Thyroid gland (tissue), 4 donors: Measurements from ENCODE around the gene KCTD2. TPM values are rescaled to one million over a fixed set of nuclear protein-coding genes. Genes with fewer than 3 reads are reported as not detected.
"Not testable (repeated sequence)": the region's sequence is repeated elsewhere in the genome, so short reads cannot be mapped to it uniquely, and the experiment has no call there.

Experiments used
- DNase-seq, 2 donors: peaks; one replicate each; pipeline ENCODE4 v3.0.0-alpha.2; 2019
- H3K27ac ChIP-seq, 3 donors: fragments of 200-600 bp; sonication (generic); 1 replicate in 2 of 3; 2 replicates in 1 of 3; pipeline ENCODE4 v1.5.1; 2016 to 2019; ENCODE audit warnings: mild to moderate bottlenecking in 1 of 3, moderate library complexity in 1 of 3
- H3K27me3 ChIP-seq: fragments of 200-600 bp; sonication (generic); one replicate; pipeline ENCODE4 v1.5.1; 2019
- H3K36me3 ChIP-seq, 2 donors: fragments of 200-600 bp; sonication (generic); one replicate each; pipeline ENCODE4 v1.5.1; 2016 to 2019
- H3K4me1 ChIP-seq, 2 donors: fragments of 200-600 bp; sonication (generic); one replicate each; pipeline ENCODE4 v1.5.1; 2017 to 2019
- H3K4me3 ChIP-seq, 3 donors: fragments of 200-600 bp; sonication (generic); replicated peaks in 1 of 3; 1 replicate in 2 of 3; 2 replicates in 1 of 3; pipeline ENCODE4 v1.5.1; 2016; ENCODE audit warnings: mild to moderate bottlenecking in 1 of 3
- H3K9me3 ChIP-seq: fragments of 200-600 bp; sonication (generic); one replicate; pipeline ENCODE4 v1.5.1; 2017
- POLR2A ChIP-seq, 2 donors: fragments of 450-650 bp; IDR thresholded peaks; one replicate each; pipeline ENCODE4 v1.6.1; 2017; ENCODE audit warnings: antibody characterized with exemption in 2 of 2, mild to moderate bottlenecking in 2 of 2, moderate library complexity in 1 of 2
- WGBS, 2 donors: methylation state at CpG; one replicate each; pipeline ENCODE4 v1.1.5; 2017; 5-methylcytosine and 5-hydroxymethylcytosine counted together
- intact Hi-C: fragments of 100-400 bp; cut with DNase I; formaldehyde crosslinking; loops from one replicate; pipeline ENCODE4 v1.15.1; 2023
- total RNA-seq, 4 donors: library from RNA; depleted of rRNA; stranded (reverse); fragments of >200 nt; gene quantifications; one replicate each; pipeline ENCODE4 v1.2.3, GENCODE V29; 2016
- TF ChIP-seq, protein P1 (sequence below), 6 experiments: fragments of 200-600 bp in 3 of 6; fragments of 450-650 bp in 3 of 6; sonication (generic) in 3 of 6; IDR thresholded peaks; one replicate each; pipeline ENCODE4 v1.5.1; 2016 to 2019; ENCODE audit warnings: antibody characterized with exemption in 6 of 6, mild to moderate bottlenecking in 2 of 6, inconsistent platforms in 1 of 6, moderate library complexity in 1 of 6

KCTD2 gene
- total RNA-seq, 4 donors from 2014 or later: 33.6 to 48.6 (median 41.7) TPM

DNA sequence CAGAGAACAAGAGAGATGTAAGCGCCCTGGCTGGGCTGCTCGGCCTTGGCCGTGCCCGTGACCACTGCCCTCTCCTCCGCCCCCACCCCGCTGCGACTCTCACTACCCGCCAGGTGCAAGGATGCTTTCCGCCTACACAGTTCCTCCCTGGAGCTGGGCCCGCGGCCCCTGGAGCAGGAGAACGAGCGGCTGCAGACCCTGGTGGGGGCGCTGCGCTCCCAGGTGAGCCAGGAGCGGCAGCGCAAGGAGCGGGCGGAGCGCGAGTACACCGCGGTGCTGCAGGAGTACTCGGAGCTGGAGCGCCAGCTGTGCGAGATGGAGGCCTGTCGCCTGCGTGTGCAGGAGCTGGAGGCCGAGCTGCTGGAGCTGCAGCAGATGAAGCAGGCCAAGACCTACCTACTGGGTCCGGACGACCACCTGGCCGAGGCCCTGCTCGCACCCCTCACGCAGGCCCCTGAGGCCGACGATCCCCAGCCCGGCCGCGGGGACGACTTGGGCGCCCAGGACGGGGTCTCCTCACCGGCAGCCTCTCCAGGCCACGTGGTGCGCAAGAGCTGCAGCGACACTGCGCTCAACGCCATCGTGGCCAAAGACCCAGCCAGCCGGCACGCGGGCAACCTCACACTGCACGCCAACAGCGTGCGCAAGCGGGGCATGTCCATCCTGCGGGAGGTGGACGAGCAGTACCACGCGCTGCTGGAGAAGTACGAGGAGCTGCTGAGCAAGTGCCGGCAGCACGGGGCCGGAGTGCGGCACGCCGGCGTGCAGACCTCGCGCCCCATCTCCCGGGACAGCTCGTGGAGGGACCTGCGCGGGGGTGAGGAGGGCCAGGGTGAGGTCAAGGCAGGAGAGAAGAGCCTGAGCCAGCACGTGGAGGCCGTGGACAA, 43.7 kb upstream of the KCTD2 start:
- intact Hi-C loops: no loop called here
- no peak for DNase-seq
- H3K4me1 ChIP-seq: no peaks in the 10 kb centered on the region
- TF ChIP-seq, protein P1, sequence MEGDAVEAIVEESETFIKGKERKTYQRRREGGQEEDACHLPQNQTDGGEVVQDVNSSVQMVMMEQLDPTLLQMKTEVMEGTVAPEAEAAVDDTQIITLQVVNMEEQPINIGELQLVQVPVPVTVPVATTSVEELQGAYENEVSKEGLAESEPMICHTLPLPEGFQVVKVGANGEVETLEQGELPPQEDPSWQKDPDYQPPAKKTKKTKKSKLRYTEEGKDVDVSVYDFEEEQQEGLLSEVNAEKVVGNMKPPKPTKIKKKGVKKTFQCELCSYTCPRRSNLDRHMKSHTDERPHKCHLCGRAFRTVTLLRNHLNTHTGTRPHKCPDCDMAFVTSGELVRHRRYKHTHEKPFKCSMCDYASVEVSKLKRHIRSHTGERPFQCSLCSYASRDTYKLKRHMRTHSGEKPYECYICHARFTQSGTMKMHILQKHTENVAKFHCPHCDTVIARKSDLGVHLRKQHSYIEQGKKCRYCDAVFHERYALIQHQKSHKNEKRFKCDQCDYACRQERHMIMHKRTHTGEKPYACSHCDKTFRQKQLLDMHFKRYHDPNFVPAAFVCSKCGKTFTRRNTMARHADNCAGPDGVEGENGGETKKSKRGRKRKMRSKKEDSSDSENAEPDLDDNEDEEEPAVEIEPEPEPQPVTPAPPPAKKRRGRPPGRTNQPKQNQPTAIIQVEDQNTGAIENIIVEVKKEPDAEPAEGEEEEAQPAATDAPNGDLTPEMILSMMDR (IDR thresholded peaks at IDR 0.05): no peak
- TF ChIP-seq POLR2A (IDR thresholded peaks at IDR 0.05): no peak
- no peaks in the 10 kb centered on the region for H3K36me3 ChIP-seq
- H3K27ac ChIP-seq: no peak overlapping the region
- WGBS, 2 donors: 85 to 88% methylated on average over 65 to 70 of the region's 76 CpGs
- no peaks in the 10 kb centered on the region for H3K27me3 ChIP-seq
- H3K4me3 ChIP-seq: no peak overlapping the region
- no peaks in the 10 kb centered on the region for H3K9me3 ChIP-seq

DNA sequence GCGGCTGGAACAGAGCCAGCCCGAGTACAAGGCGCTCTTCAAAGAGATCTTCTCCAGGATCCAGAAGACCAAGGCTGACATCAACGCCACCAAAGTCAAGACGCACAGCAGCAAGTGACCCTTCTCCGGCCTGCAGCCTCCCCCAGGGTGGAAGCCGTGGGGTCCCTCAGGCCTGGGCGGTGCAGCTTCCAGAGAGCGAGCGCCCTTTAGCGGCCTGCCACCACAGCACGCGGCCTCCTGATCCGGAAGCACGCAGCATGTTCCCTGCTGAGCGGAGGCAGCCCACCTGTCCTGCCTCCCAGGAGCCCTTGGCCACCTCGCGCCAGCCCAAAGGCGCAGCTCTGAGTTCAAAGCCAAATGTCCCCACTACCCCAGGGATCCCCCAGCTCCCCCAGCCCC, 43.1 kb upstream of the KCTD2 start:
- WGBS, 2 donors: 92 to 95% methylated on average over 13 to 15 of the region's 19 CpGs
- TF ChIP-seq POLR2A (IDR thresholded peaks at IDR 0.05): no peak
- TF ChIP-seq, protein P1 (IDR thresholded peaks at IDR 0.05): no peak
- Histone ChIP-seq H3K27ac (no peak overlapping the region), H3K9me3 (no peaks in the 10 kb centered on the region), H3K4me3 (no peak overlapping the region), H3K4me1 (no peaks in the 10 kb centered on the region), H3K27me3 (no peaks in the 10 kb centered on the region), H3K36me3 (no peaks in the 10 kb centered on the region)
- DNase-seq: no peak
- intact Hi-C loops: no loop called here

DNA sequence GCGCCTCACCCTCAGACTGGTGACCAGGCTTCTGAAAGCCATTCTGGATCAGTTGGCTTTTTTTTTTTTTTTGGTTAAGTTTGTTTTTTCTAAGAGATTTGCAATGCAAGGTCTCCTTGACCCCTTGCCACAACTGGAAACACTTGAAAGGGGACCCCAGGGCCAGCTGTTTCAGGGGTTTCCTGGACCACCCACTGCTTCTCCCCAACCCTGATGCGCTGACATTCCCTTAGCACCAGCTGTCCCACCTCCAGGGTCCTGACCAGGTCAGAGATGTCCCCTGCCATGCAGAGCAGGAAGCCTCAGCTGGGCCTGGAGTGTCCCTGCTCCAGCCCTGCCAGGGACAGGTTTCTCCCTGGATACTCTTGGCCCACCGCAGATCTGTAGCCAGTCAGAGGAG, 42.7 kb upstream of the KCTD2 start:
- no peak overlapping the region for H3K27ac ChIP-seq
- H3K36me3 ChIP-seq: no peaks in the 10 kb centered on the region
- no peaks in the 10 kb centered on the region for H3K27me3 ChIP-seq
- WGBS, 2 donors: 97 to 100% methylated on average over 3 of the region's 3 CpGs
- DNase-seq: no peak
- intact Hi-C loops: no loop called here
- TF ChIP-seq, protein P1 (IDR thresholded peaks at IDR 0.05): no peak
- no peak for TF ChIP-seq POLR2A (IDR thresholded peaks at IDR 0.05)
- H3K4me1 ChIP-seq: no peaks in the 10 kb centered on the region
- no peaks in the 10 kb centered on the region for H3K9me3 ChIP-seq
- H3K4me3 ChIP-seq: no peak overlapping the region

GRCh38 chr17:75005291-75005690, 41.7 kb upstream of the KCTD2 start:
- no peak overlapping the region for H3K27ac ChIP-seq
- H3K4me1 ChIP-seq: no peaks in the 10 kb centered on the region
- H3K4me3 ChIP-seq: no peak overlapping the region
- DNase-seq: no peak
- intact Hi-C loops: no loop called here
- H3K27me3 ChIP-seq: no peaks in the 10 kb centered on the region
- WGBS, 2 donors: 87 to 92% methylated on average over 8 of the region's 8 CpGs
- TF ChIP-seq, protein P1 (IDR thresholded peaks at IDR 0.05): no peak
- TF ChIP-seq POLR2A (IDR thresholded peaks at IDR 0.05): no peak
- no peaks in the 10 kb centered on the region for H3K36me3 ChIP-seq
- H3K9me3 ChIP-seq: no peaks in the 10 kb centered on the region

DNA sequence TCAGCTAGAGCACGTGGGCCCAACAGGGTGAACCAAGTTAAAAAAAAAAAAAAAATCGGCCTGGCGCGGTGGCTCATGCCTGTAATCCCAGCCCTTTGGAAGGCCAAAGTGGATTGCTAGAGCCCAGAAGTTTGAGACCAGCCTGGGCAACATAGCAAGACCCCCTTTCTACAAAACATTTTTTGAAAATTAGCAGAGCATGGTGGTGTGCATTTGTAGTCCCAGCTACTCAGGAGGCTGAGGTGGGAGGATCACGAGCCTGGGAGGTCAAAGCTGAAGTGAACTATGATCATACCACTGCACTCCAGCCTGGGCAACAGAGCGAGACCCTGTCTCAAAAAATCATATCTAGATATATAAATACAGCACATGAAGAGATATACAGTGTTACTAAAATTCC, 40.9 kb upstream of the KCTD2 start:
- intact Hi-C loops, H3K27ac ChIP-seq, H3K4me3 ChIP-seq, H3K36me3 ChIP-seq, H3K4me1 ChIP-seq, H3K9me3 ChIP-seq, H3K27me3 ChIP-seq, DNase-seq: not testable (repeated sequence)
- 89 to 95% methylated on average over 6 of the region's 6 CpGs for WGBS, 2 donors
